Glutamatergic neuron (in vitro differentiated cells): ENCODE results near the gene TOMM5. TPM values are rescaled to one million over a fixed set of nuclear protein-coding genes. Genes with fewer than 3 reads are reported as not detected.
A peak's percentile ranks its signal among the peaks of the same experiment; 100 is the strongest.

Source experiments
- DNase-seq: peaks from one replicate; pipeline ENCODE4 v3.0.0; 2022
- H3K27ac Mint-ChIP-seq: one replicate; pipeline ENCODE4 v1.8.0; 2020; ENCODE audit warnings: mild to moderate bottlenecking, mixed read lengths, inconsistent platforms; ENCODE audit not compliant: unreplicated experiment
- H3K27me3 Mint-ChIP-seq: one replicate; pipeline ENCODE4 v1.8.0; 2020; ENCODE audit warnings: mild to moderate bottlenecking, moderate library complexity, mixed read lengths, inconsistent platforms; ENCODE audit not compliant: unreplicated experiment
- H3K36me3 Mint-ChIP-seq: one replicate; pipeline ENCODE4 v1.8.0; 2020; ENCODE audit warnings: mild to moderate bottlenecking, mixed read lengths, inconsistent platforms; ENCODE audit not compliant: unreplicated experiment
- H3K4me1 Mint-ChIP-seq: one replicate; pipeline ENCODE4 v1.8.0; 2020; ENCODE audit warnings: mild to moderate bottlenecking, low read depth, mixed read lengths, inconsistent platforms; ENCODE audit not compliant: unreplicated experiment
- H3K4me3 Mint-ChIP-seq: one replicate; pipeline ENCODE4 v1.8.0; 2020; ENCODE audit warnings: mild to moderate bottlenecking, mixed read lengths, inconsistent platforms; ENCODE audit not compliant: unreplicated experiment
- H3K9me3 Mint-ChIP-seq: one replicate; pipeline ENCODE4 v1.8.0; 2020; ENCODE audit warnings: mild to moderate bottlenecking, moderate library complexity, mixed read lengths, inconsistent platforms; ENCODE audit not compliant: unreplicated experiment
- CTCF ChIP-seq: fragments of 200-600 bp; sonication (generic); IDR thresholded peaks from one replicate; pipeline ENCODE4 v1.5.0; 2021; ENCODE audit not compliant: partially characterized antibody, unreplicated experiment
- total RNA-seq: library from RNA; stranded (reverse); fragmentation: NEBNext Ultra II Directional; extraction: Animal tissue kit (Norgen Biotek cat#: 25700); gene quantifications from one replicate; pipeline ENCODE4 v1.2.1, GENCODE V29; 2021; ENCODE audit not compliant: unreplicated experiment

The TOMM5 gene
- total RNA-seq, 1 donor from 2014 or later: 52.4 TPM

DNA sequence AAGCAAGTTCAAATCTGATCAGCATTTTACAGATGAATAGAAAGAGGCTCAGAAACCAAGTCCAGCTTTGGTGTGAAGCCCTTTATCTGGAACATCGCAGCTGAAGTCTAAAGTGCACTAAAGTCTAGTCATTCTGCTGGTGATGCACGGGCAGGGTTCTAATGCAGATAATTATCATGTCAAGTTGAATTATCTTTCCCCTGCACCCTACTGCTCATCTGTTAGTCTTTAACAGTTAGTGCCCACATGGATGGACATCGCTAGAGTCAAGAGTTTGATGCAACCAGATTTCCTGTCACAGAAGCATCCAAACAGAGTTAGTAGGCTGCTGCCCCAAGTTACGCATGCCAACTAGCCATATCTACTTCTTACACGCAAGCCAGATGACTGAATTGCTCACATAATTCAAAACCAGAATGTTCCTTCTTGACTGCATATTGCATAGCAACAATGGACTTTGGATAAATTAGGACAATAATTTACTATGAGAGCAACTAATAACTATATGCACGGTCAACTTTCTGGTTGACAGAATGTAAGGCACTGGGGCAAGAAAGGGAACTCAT, 1.6 kb upstream of the TOMM5 start:
- TF ChIP-seq CTCF: no peak
- peaks cover 5% of the 10 kb centered on the region for H3K4me1 Mint-ChIP-seq
- H3K4me3 Mint-ChIP-seq: no peak overlapping the region

DNA sequence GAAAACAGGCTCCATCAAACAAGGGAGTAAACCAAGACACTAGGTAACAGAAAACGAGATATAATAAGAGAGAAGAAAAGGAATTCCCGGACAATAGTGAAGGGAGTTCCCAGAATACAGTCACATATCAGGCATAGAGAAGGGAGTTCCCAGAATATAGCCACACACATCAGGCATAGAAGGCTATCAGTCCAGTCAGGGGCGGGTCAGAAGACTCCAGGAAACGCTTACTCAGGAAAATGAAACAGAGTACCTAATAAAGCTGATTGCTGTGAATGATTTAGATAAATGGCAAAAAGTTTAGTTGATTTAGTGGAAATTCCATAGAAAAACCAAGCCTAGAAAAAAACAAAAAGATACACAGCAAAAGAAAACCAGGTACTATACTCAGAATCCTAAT, 4.9 kb downstream of the TOMM5 start:
- TF ChIP-seq CTCF: no peak
- Mint-ChIP-seq H3K36me3 (no peaks in the 10 kb centered on the region), H3K27me3 (peaks cover 3% of the 10 kb centered on the region), H3K4me1 (peaks cover 13% of the 10 kb centered on the region), H3K4me3 (no peak overlapping the region), H3K27ac (no peak overlapping the region), H3K9me3 (peaks cover 3% of the 10 kb centered on the region)
- DNase-seq: no peak

More for the DNA sequence above, 1.6 kb upstream of the TOMM5 start:
- no peak for DNase-seq
- H3K27me3 Mint-ChIP-seq: peaks cover 4% of the 10 kb centered on the region
- no peaks in the 10 kb centered on the region for H3K36me3 Mint-ChIP-seq
- peaks cover 6% of the 10 kb centered on the region for H3K9me3 Mint-ChIP-seq
- no peak overlapping the region for H3K27ac Mint-ChIP-seq

DNA sequence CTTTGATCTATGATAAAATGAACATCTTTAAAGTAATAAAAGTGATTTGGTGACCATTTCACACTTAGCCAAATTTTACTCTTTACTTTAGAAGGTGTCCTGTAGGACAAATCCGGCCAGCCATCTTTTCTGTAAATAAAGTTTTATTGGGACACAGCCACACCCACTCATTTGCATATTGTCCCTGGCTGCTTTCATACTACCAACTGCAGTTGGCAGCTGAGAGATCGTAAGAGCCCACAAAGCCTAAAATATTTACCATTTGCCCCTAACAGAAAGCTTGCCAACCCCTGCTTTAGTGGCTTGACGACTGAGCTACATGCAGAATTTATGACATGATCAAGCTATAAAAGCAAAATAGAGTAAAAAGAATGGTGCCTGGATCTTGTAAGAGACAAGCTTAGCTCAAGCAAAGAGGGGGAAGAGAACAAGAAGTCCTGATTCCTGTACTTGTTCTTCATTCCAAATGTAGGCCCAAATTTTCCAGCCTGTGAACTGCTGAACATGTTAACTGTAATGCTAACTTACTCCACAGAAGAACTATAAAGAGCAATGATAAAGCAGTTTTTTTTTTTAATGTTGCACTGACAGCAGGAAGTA, 8.8 kb downstream of the TOMM5 start:
- H3K27ac Mint-ChIP-seq: peak overlapping the region; percentile 1
- H3K9me3 Mint-ChIP-seq: no peaks in the 10 kb centered on the region
- H3K4me3 Mint-ChIP-seq: no peak overlapping the region
- H3K4me1 Mint-ChIP-seq: peaks cover 9% of the 10 kb centered on the region
- no peaks in the 10 kb centered on the region for H3K27me3 Mint-ChIP-seq
- no peaks in the 10 kb centered on the region for H3K36me3 Mint-ChIP-seq
- DNase-seq: no peak
- TF ChIP-seq CTCF: no peak

DNA sequence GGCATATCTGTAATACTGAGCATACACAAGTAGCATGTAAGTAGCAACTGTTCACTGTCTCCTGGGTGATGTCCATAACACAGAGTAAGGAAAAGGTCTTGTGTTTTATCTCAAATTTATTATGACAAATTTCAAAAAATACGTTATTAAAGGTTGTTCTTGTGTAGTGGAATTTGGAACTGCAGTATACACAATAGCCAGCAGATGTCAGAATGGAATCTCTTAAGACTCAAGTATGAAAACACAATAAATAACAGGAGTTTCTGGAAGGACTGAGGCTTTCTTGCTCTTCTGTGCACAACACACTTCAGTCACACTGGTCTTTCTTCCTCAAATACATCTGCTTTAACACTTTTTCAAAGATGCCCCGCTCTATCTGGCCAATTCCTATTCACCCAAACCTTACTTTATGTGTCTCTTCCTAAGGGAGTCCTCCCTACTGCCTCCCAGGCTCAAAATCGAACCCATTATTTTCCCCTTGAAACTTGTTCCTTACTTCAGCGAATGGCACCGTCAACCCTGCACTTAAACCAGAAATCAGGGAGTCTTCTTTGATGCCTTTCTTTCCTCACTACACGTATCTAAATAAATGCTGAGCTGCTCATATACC, 9.7 kb downstream of the TOMM5 start:
- H3K4me3 Mint-ChIP-seq: no peak overlapping the region
- DNase-seq: no peak
- H3K27ac Mint-ChIP-seq: peak overlapping the region; percentile 3
- H3K9me3 Mint-ChIP-seq: no peaks in the 10 kb centered on the region
- H3K36me3 Mint-ChIP-seq: no peaks in the 10 kb centered on the region
- H3K27me3 Mint-ChIP-seq: no peaks in the 10 kb centered on the region
- TF ChIP-seq CTCF: peak; percentile 68
- peaks cover 9% of the 10 kb centered on the region for H3K4me1 Mint-ChIP-seq
